ENCODE results near the gene COBL. TPM values are rescaled to one million over a fixed set of nuclear protein-coding genes. Genes with fewer than 3 reads are reported as not detected.

Gene COBL
- total and polyA plus RNA-seq, 9 of the 15 experiments (the other 6 are each of a cell fraction or from before 2014, with no cell fraction given), result 0.01 to 2.4 (median 0.09) TPM; not detected in 3

DNA sequence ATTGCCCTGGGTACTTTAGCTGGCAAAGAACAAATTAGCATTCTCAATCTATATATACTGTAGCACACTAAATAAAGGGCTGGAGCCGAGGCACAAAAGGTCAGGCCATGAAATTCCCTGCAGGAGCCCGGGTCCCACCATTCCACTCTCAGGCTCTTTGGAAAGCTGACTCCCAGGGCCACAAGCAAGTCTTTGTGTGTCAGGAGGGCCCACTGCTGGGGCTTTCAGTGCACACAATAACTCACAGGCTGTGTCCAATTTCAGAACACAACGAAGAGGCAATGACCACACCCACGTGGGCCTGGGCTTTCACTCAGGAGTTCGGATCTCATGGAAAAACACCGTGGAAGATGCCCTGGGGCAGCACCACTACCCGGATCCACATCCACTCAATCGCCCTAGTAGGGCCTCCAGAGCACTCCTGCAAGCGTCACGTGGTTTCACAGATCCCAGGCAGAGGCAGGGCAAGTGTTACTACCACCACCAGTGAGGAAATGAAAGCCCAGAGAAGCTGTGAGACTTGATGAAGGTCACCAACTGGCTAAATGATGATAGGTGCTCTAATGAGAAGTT lies 60.3 kb downstream of the COBL start:
- H3K27me3 ChIP-seq (ENCODE audit: control insufficient read depth in 2 of 2, insufficient read depth in 2 of 2, low read length in 2 of 2), result peaks cover 0 to 15% of the 10 kb centered on the region in 2 experiments; a peak in 2 of 5 replicates
- intact Hi-C loops (cut with micrococcal nuclease) (no loop called here), in situ Hi-C loops (cut with MboI) (no loop called here)
- no peaks in the 10 kb centered on the region for H3K9me3 ChIP-seq (replicated peaks; ENCODE audit: control insufficient read depth, insufficient read depth, low read depth, low read length)
- H3K79me2 ChIP-seq (ENCODE audit: control insufficient read depth, insufficient read depth, low read length), result no peaks in the 10 kb centered on the region
- no peaks in the 10 kb centered on the region for H4K20me1 ChIP-seq (replicated peaks; ENCODE audit: control insufficient read depth, insufficient read depth, low read length)
- no peak overlapping the region for H3K4me2 ChIP-seq (ENCODE audit: insufficient read depth, low read length)
- no peak for DNase-seq (ENCODE audit: extremely low read depth in 1 of 4, low spot score in 3 of 4)
- H3K27ac ChIP-seq (ENCODE audit: extremely low read depth, low read depth, low read length), result no peak overlapping the region
- ChIA-PET CTCF (ENCODE audit: low intra/inter-chr PET ratio) (no interaction called here), POLR2A (interaction anchor here (0.6 kb wide), 1 partner anchor 121 kb away, joined by 3 read pairs; no protein-coding TSS in a partner anchor)
- H3K36me3 ChIP-seq (ENCODE audit: control insufficient read depth, insufficient read depth, low read length), result no peaks in the 10 kb centered on the region
- no TSS peak for BruUV-seq (replicated peaks)
- TF ChIP-seq RAD51 (IDR thresholded peaks at IDR 0.05; ENCODE audit: borderline replicate concordance, low read depth) (0 out of 2 replicates have a peak, but pooled peaks have one; percentile 19), USF2 (CRISPR knock-in tag; IDR thresholded peaks at IDR 0.05) (peak; percentile 38), USF1 (CRISPR knock-in tag; IDR thresholded peaks at IDR 0.05) (peak; percentile 47), NFXL1 (CRISPR knock-in tag; IDR thresholded peaks at IDR 0.05) (no peak), TFE3 (CRISPR knock-in tag; IDR thresholded peaks at IDR 0.05) (peak; percentile 64)
- TF ChIP-seq, protein P1, sequence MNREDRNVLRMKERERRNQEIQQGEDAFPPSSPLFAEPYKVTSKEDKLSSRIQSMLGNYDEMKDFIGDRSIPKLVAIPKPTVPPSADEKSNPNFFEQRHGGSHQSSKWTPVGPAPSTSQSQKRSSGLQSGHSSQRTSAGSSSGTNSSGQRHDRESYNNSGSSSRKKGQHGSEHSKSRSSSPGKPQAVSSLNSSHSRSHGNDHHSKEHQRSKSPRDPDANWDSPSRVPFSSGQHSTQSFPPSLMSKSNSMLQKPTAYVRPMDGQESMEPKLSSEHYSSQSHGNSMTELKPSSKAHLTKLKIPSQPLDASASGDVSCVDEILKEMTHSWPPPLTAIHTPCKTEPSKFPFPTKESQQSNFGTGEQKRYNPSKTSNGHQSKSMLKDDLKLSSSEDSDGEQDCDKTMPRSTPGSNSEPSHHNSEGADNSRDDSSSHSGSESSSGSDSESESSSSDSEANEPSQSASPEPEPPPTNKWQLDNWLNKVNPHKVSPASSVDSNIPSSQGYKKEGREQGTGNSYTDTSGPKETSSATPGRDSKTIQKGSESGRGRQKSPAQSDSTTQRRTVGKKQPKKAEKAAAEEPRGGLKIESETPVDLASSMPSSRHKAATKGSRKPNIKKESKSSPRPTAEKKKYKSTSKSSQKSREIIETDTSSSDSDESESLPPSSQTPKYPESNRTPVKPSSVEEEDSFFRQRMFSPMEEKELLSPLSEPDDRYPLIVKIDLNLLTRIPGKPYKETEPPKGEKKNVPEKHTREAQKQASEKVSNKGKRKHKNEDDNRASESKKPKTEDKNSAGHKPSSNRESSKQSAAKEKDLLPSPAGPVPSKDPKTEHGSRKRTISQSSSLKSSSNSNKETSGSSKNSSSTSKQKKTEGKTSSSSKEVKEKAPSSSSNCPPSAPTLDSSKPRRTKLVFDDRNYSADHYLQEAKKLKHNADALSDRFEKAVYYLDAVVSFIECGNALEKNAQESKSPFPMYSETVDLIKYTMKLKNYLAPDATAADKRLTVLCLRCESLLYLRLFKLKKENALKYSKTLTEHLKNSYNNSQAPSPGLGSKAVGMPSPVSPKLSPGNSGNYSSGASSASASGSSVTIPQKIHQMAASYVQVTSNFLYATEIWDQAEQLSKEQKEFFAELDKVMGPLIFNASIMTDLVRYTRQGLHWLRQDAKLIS (CRISPR knock-in tag; IDR thresholded peaks at IDR 0.05), result no peak
- FAIRE-seq, result no peak
- H3K9ac ChIP-seq (ENCODE audit: insufficient read depth in 1 of 2, low read depth in 2 of 2, low read length in 2 of 2), result no peak overlapping the region
- no peaks in the 10 kb centered on the region for H3K4me1 ChIP-seq (replicated peaks in 1 of 2; ENCODE audit: control insufficient read depth in 2 of 2, insufficient read depth in 2 of 2, low read length in 2 of 2)
- WGBS (ENCODE audit: insufficient coverage, low coverage, missing lambda C conversion rate), result 1% methylated on average over 10 of the region's 10 CpGs
- H2AFZ ChIP-seq (ENCODE audit: low read depth, low read length), result no peak overlapping the region
- ATAC-seq, result no peak
- no peaks in the 10 kb centered on the region for H3K9me1 ChIP-seq (ENCODE audit: control insufficient read depth, insufficient read depth, low read length)
- H3K4me3 ChIP-seq, result no peak overlapping the region
